Dermis blood vessel endothelial cell (primary cell): ENCODE data around the gene FGF10. TPM values are rescaled to one million over a fixed set of nuclear protein-coding genes. Genes with fewer than 3 reads are reported as not detected.

ENCODE experiments used
- DNase-seq: peaks from one replicate; pipeline ENCODE4 v3.0.0; 2010
- total RNA-seq: library from RNA; depleted of rRNA; stranded (reverse); fragments of >200 nt; gene quantifications from 2 replicates; pipeline ENCODE4 v1.2.3, GENCODE V29; 2014

Gene FGF10
- total RNA-seq = not detected in 2 replicates

DNA sequence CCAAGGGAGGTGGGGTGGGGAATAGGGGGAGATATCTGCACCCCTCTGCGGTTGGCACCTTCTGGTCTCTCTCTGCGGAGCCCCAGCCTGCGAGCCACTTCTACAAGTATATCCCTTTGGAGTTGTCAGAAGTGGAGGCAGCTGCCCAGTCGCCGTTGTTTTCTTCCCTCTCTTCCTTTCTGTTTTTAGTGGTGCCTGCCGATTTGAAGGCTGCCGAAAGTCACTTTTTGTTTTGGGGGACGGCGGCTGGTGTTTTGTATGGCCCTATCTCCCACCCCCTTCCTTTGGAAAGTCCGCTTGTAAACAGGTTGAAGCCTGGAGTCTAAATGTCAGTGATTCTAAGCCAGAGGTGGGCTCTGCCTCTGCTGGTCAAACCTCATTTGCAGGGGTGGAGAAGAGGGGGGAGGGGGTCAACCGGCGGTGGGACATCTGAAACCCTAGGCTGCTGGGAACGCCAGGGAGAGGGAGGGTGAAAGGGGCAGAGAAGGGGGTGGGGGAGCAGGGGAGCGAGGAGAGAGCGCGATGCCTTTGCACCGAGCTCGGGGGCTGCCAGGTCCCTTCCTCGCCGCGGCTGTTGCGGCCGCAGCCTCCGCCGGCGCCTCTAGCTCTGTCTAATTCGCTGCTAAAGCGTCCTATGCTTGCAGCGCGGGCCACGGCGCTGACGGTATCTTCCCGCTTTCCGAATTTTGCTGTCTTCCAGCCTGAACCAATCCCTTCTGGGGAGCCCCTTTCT, at the start of gene FGF10:
TSS of gene FGF10 (minus strand) at position 331 of the 733 bp plus-strand sequence. CDS start 738 bp downstream, outside the sequence.
- DNase-seq = no peak

- no peak for DNase-seq
These were observed 37.7 kb upstream of the FGF10 start for GRCh38 chr5:44426944-44427343.

DNA sequence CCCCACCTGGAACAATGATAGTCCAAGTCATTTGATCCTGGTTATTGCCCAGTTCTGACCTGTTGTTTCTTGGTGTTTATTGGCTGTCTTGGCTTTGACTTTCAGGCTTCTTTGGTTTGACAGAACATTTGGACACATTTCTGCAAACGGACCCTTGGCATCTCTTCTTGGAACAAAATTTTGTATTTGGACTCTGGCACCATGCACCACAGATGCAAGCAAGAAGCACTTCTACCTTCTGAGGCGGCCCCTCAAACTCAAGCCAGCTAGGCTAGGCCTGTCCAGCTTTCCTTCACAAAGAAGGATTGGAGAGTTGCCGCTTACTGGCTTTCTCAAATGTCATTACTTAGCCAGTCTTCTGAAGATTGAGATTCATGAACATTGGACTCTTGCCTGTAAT, 23.1 kb upstream of the FGF10 start:
- DNase-seq = no peak

DNA sequence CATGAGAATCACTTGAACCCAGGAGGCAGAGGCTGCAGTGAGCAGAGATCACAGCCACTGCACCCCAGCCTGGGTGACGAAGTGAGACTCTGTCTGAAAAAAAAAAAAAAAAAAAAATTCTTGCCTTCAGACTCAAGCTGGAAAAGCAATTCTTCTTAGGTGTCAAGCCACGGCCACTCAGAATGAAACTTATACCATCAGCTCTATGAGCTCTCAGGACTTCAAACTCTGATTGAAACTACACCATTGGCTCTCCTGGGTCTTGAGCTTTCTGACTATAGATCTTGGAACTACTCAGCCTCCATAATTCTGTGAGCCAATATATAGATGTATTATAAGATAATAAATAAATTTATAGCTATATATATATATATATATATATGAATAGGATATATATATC, 12.9 kb upstream of the FGF10 start:
- no peak for DNase-seq

DNA sequence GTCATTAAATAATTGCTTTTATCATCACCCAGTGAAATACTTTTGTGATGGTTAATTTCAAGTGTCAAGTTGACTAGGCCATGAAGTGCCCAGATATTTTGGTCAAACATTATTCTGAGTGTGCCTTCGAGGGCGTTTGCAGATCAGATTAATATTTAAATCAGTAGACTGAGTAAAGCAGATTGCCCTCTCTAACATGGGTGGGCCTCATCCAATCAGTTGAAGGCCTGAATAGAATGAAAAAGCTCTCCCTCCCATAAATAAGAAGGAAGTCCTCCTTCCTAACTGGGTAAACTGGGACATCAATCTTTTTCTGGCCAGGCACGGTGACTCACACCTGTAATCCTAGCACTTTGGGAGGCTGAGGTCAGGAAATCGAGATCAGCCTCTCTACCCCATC, 12.4 kb upstream of the FGF10 start:
- no peak for DNase-seq

- DNase-seq = no peak
These were observed 9.2 kb upstream of the FGF10 start for GRCh38 chr5:44398382-44398781.

GRCh38 chr5:44396312-44396711, 7.1 kb upstream of the FGF10 start:
- DNase-seq = no peak

DNA sequence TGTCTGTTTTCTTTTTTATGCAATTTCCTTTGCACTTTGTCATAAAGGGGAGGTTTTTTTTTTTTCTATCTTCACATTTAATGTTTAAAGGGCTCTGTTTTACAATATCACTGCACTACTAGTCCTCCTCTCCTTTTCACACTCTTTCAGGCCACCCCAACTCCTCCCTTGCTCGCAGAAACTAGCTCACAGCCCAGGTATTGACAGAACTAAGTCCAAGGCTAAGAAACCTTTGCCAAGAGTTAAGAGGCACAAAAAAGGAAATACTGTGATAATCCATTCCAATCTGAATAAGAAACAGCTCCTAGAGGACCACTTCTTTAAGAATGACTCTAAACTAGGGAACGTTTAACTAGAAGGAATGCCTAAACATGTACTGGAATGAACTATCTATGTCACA, 1.1 kb upstream of the FGF10 start:
- no peak for DNase-seq

DNA sequence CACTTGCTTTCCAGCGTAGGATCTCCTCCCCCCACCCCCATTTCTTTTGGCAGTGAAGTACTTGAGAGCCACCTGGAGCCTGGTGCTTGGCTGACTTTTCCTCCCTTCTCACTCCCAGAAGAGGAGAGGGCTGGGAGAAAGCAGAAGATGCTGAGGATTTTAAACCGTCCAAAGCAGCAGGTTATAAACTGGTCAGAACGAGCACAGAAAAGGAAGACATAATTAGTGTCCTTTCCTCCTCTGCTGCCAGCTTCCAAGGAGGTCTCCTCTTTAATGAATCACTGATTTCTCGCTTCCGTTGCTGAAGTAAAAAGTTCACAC, 563 bp upstream of the FGF10 start:
- no peak for DNase-seq

GRCh38 chr5:44388321-44389089, 715 bp downstream of the FGF10 start:
- DNase-seq = no peak

- no peak for DNase-seq
These were observed 1.3 kb downstream of the FGF10 start for GRCh38 chr5:44387921-44388320.

- DNase-seq = no peak
These were observed 1.8 kb downstream of the FGF10 start for GRCh38 chr5:44387406-44387805.

DNA sequence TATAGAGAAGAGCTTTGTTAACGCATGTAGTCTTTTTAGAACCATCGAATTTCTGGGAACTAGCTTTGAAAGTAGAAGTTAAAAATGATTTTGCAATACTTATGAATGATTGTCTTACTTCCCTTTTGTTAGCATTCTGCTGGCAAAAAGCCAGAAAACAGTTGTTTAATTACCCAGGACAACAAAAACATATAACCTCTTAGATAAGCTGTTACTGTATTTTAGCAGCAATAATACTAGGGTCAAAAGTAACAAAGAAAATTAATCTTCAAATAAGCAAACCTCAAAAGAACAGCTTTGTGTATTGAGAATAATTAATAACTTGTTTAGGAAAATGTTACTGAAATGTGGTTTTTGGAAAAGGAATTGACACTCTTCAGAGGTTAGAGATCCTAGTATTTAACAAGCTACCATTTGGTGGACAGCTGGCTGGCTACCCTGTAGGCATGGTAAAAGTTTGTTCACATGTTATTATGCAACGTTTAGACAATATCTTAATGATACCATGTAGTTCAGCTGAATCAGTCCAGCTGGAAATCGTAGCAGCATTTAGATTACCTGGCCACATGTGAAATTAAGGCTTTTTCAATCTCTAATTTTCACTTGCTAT, 3.8 kb downstream of the FGF10 start:
- no peak for DNase-seq

DNA sequence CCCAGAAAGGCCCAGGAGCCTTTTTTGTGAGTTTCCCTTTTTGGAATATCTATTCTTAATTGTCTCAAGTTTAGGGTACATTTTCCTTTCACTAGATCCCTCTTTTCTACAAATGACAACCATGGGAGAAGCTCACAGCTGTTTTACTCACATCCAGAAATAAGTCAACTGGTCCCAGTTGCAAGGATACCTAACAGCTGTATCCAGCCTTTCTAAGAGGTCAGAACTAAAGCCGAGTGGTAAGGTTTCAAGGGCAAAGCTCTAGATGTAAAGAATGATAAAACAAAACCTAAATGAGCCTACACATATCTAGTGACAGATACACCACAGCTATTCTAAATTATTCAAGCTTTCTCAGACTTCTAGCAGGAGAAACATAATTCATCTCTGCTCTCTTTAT, 4.4 kb downstream of the FGF10 start:
- no peak for DNase-seq

- no peak for DNase-seq
These were observed 6.3 kb downstream of the FGF10 start for GRCh38 chr5:44382894-44383293.

DNA sequence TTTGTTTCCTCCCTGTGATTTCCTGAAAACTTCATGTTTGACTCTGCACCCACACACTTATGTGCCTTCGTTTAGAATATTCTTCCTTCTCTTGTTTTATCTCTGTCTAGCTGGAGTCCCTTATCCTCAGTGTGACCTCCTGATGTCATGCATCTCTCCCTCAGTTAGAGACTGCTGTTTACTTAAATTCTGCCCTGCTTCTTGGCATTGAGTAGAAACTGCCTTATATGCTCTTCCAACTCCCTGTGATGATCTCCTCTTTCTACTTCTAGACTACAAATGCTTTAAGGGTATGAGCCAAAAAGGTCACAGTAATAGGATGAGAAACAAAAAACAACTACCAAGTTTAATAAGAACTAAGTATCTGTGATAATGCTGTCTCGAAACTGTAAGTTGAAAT, 12.2 kb downstream of the FGF10 start:
- no peak for DNase-seq

- DNase-seq = no peak
These were observed 17.2 kb downstream of the FGF10 start for GRCh38 chr5:44372028-44372427.

DNA sequence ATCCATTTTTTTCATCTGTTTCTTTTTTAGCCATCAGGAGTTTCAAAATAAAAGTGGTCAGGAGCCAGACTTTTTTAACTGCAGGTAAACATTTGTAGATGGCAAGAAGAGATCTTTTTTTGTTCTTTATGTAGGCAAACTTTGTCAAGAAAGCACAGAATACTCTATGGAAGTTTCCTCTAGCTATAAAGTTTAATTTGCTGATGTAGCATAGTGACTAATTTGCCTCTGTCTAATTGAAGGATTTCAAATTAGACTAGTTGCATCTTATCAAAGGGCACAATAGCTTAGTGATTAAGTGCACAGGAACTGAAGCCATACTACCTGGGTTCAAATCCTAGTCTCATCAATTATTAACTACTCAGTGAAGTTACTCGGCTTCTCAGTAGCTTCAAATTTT, 22.0 kb downstream of the FGF10 start:
- DNase-seq = no peak

DNA sequence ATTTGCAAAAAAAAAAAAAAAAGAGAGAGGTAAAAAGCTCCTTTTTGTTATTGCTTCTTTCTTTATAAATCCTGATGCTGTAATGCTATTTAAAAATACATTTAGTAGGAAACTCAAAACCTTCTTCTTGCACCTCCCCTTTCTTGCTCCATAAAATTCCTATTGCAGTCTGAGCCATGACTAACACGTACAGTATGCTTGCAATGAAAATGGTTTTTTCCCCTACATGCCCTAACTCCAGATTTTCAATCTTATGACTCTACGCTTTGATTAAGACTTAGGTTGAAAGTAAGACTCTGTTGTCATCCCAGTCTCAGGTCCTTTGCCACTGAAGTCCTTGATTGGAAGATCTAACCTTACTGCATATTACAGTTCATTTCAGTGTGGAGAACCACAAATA, 23.9 kb downstream of the FGF10 start:
- no peak for DNase-seq

DNA sequence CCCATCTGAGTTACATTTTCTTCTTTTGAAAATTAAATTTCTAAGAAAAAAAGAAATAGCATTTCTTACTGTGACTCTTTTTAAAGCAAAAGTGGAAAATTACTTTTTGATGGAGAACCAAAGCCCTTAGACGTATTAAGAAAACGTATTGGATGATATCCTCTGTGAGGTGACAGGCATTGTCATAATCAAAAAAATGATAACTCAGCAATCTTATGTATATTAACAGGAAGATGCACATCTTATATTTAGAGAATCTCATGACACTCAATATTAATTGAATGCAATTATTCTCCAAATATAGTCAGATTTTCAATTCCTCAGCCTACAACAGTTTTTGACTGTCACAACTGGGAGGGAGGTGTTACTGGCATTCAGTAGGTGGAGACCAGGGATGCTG, 25.1 kb downstream of the FGF10 start:
- DNase-seq = no peak

- no peak for DNase-seq
These were observed 27.7 kb downstream of the FGF10 start for GRCh38 chr5:44361342-44362001.

DNA sequence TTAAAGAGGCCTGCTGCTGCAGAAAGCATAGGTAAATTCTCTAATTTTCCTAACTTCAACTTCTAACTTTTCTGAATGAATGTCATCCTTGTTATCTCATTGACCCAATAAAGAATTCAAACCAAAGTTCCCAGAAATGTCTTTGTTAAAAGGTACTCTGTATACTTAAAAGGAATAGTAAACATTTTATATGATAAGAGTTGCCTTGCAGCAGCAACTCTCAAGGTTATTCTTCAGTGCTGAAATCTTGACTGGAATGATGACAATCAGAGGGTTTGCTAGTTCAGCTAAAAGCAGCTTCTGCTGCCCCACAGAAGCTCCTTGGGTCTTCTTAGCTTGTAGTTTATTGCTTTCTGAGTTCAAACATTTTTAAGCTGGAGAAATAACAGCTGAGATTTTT, 28.3 kb downstream of the FGF10 start:
- DNase-seq = no peak

GRCh38 chr5:44358421-44358820, 30.8 kb downstream of the FGF10 start:
- no peak for DNase-seq

DNA sequence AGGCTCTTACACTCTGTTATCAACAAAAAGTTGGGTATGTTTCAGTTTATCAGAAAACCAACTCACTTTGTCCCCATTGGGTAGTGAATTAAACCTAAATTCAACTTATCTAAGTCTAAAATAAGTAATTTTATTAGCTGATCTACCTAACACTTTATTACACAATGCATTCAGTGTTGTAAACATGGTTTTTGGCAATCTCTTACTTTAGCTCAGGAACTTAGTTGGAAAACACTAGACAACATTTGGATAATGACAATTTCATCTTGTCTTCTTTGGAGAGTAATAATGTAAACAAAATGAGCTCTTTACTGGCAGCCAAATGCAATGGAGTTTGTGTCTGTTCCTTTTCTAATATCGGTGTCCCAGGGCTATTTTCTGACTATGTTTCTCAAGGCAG, 33.0 kb downstream of the FGF10 start:
- DNase-seq = no peak
